Peyer's patch (tissue), 4 donors: Measurements from ENCODE around the gene FAT1. TPM values are rescaled to one million over a fixed set of nuclear protein-coding genes. Genes with fewer than 3 reads are reported as not detected.

Experiments used
- DNase-seq, 3 donors: peaks; one replicate each; pipeline ENCODE4 v3.0.0-alpha.2; 2017 to 2019
- H3K27ac ChIP-seq, 4 donors: fragments of 200-600 bp; sonication (generic); one replicate each; pipeline ENCODE4 v1.5.1; 2016 to 2019
- H3K27me3 ChIP-seq, 2 donors: fragments of 200-600 bp; sonication (generic); one replicate each; pipeline ENCODE4 v1.5.1; 2019
- H3K36me3 ChIP-seq, 3 donors: fragments of 200-600 bp; sonication (generic); one replicate each; pipeline ENCODE4 v1.5.1; 2016 to 2019
- H3K4me1 ChIP-seq, 4 donors: fragments of 200-600 bp; sonication (generic); one replicate each; pipeline ENCODE4 v1.5.1; 2016 to 2019
- H3K4me3 ChIP-seq, 4 donors: fragments of 200-600 bp; sonication (generic); 1 replicate in 3 of 4; 2 replicates in 1 of 4; pipeline ENCODE4 v1.5.1; 2016 to 2019; ENCODE audit warnings: mild to moderate bottlenecking in 1 of 4
- H3K9me3 ChIP-seq, 4 donors: fragments of 200-600 bp; sonication (generic); one replicate each; pipeline ENCODE4 v1.5.1; 2016 to 2019; ENCODE audit warnings: mild to moderate bottlenecking in 1 of 4
- CTCF ChIP-seq, 6 experiments: fragments of 450-650 bp in 4 of 6; fragments of 200-600 bp in 2 of 6; sonication (generic) in 1 of 6; IDR thresholded peaks; one replicate each; pipeline ENCODE4 v1.5.1; 2017 to 2019; ENCODE audit warnings: antibody characterized with exemption in 6 of 6, mild to moderate bottlenecking in 3 of 6, moderate library complexity in 1 of 6
- POLR2A ChIP-seq, 2 donors: fragments of 450-650 bp; IDR thresholded peaks; one replicate each; pipeline ENCODE4 v1.5.1; 2017; ENCODE audit warnings: antibody characterized with exemption in 2 of 2, mild to moderate bottlenecking in 2 of 2, moderate library complexity in 2 of 2
- total RNA-seq, 4 donors: library from RNA; depleted of rRNA; stranded (reverse); fragments of >200 nt; gene quantifications; one replicate each; pipeline ENCODE4 v1.1.0, GENCODE V29; 2016

Gene FAT1
- total RNA-seq, 4 donors from 2014 or later, result 88.3 to 580 (median 468) TPM

GRCh38 chr4:186596850-186597390 lies 126.7 kb downstream of the FAT1 start:
- H3K27ac ChIP-seq, result no peak overlapping the region
- H3K4me1 ChIP-seq, result no peaks in the 10 kb centered on the region
- DNase-seq, result no peak
- TF ChIP-seq CTCF (IDR thresholded peaks at IDR 0.05), result no peak
- no peak for TF ChIP-seq POLR2A (IDR thresholded peaks at IDR 0.05)
- H3K27me3 ChIP-seq, result no peaks in the 10 kb centered on the region
- no peaks in the 10 kb centered on the region for H3K9me3 ChIP-seq
- H3K4me3 ChIP-seq, result no peak overlapping the region
- H3K36me3 ChIP-seq, result peaks cover 0 to 96% (median 5%) of the 10 kb centered on the region in 3 donors

GRCh38 chr4:186596346-186596745 lies 127.3 kb downstream of the FAT1 start:
- no peak overlapping the region for H3K4me3 ChIP-seq
- H3K36me3 ChIP-seq, result peaks cover 0 to 96% (median 5%) of the 10 kb centered on the region in 3 donors
- no peak overlapping the region for H3K27ac ChIP-seq
- no peak for TF ChIP-seq POLR2A (IDR thresholded peaks at IDR 0.05)
- no peak for TF ChIP-seq CTCF (IDR thresholded peaks at IDR 0.05)
- no peaks in the 10 kb centered on the region for H3K4me1 ChIP-seq
- no peaks in the 10 kb centered on the region for H3K27me3 ChIP-seq
- DNase-seq, result no peak
- no peaks in the 10 kb centered on the region for H3K9me3 ChIP-seq

GRCh38 chr4:186593587-186593973 lies 130.1 kb downstream of the FAT1 start:
- TF ChIP-seq POLR2A (IDR thresholded peaks at IDR 0.05) (no peak), CTCF (IDR thresholded peaks at IDR 0.05) (no peak)
- Histone ChIP-seq H3K36me3 (peaks cover 0 to 79% (median 5%) of the 10 kb centered on the region in 3 donors), H3K4me1 (no peaks in the 10 kb centered on the region)

GRCh38 chr4:186592966-186593586 lies 130.6 kb downstream of the FAT1 start:
- no peak for DNase-seq
- no peaks in the 10 kb centered on the region for H3K27me3 ChIP-seq
- H3K4me1 ChIP-seq, result no peaks in the 10 kb centered on the region
- peaks cover 0 to 79% (median 5%) of the 10 kb centered on the region in 3 donors for H3K36me3 ChIP-seq
- H3K27ac ChIP-seq, result no peak overlapping the region
- H3K9me3 ChIP-seq, result no peaks in the 10 kb centered on the region
- TF ChIP-seq CTCF (IDR thresholded peaks at IDR 0.05) (no peak), POLR2A (IDR thresholded peaks at IDR 0.05) (no peak)
- no peak overlapping the region for H3K4me3 ChIP-seq

More at GRCh38 chr4:186593587-186593973, 130.1 kb downstream of the FAT1 start:
- DNase-seq, result no peak
- Histone ChIP-seq H3K9me3 (no peaks in the 10 kb centered on the region), H3K27me3 (no peaks in the 10 kb centered on the region), H3K27ac (no peak overlapping the region), H3K4me3 (no peak overlapping the region)

GRCh38 chr4:186592445-186592844 lies 131.2 kb downstream of the FAT1 start:
- DNase-seq, result no peak
- no peaks in the 10 kb centered on the region for H3K9me3 ChIP-seq
- H3K36me3 ChIP-seq, result peaks cover 0 to 73% (median 5%) of the 10 kb centered on the region in 3 donors
- H3K27me3 ChIP-seq, result no peaks in the 10 kb centered on the region
- H3K4me3 ChIP-seq, result no peak overlapping the region
- TF ChIP-seq POLR2A (IDR thresholded peaks at IDR 0.05) (no peak), CTCF (IDR thresholded peaks at IDR 0.05) (no peak)
- H3K4me1 ChIP-seq, result no peaks in the 10 kb centered on the region
- no peak overlapping the region for H3K27ac ChIP-seq
